Prostate gland (tissue), 2 donors: ENCODE results near the gene ARID4A. TPM values are rescaled to one million over a fixed set of nuclear protein-coding genes. Genes with fewer than 3 reads are reported as not detected.

Experiments
- DNase-seq: peaks from one replicate; pipeline ENCODE4 v3.0.0-alpha.2; 2019; ENCODE audit warnings: low spot score
- H3K27ac ChIP-seq, 2 donors: fragments of 200-600 bp; sonication (generic); 2 replicates each; pipeline ENCODE4 v1.5.1; 2017 to 2019
- H3K27me3 ChIP-seq: fragments of 200-600 bp; sonication (generic); replicated peaks from 2 replicates; pipeline ENCODE4 v1.5.1; 2019; ENCODE audit not compliant: insufficient read depth
- H3K36me3 ChIP-seq, 2 donors: fragments of 200-600 bp; sonication (generic); 1 replicate in 1 of 2; 2 replicates in 1 of 2; pipeline versions ENCODE4 v1.5.1 to v1.8.1; 2017 to 2019
- H3K4me1 ChIP-seq: fragments of 200-600 bp; sonication (generic); replicated peaks from 2 replicates; pipeline ENCODE4 v1.5.1; 2019
- H3K4me3 ChIP-seq, 2 donors: fragments of 200-600 bp; sonication (generic); 2 replicates each; pipeline ENCODE4 v1.5.1; 2017 to 2019
- H3K9me3 ChIP-seq: fragments of 200-600 bp; sonication (generic); 2 replicates; pipeline ENCODE4 v1.5.1; 2017
- CTCF ChIP-seq, 4 experiments: fragments of 200-600 bp in 2 of 4; fragments of 450-650 bp in 2 of 4; sonication (generic) in 2 of 4; IDR thresholded peaks; 1 replicate in 3 of 4; 2 replicates in 1 of 4; pipeline ENCODE4 v1.5.1; 2016 to 2019; ENCODE audit warnings: antibody characterized with exemption in 4 of 4, mild to moderate bottlenecking in 2 of 4, moderate library complexity in 2 of 4
- POLR2A ChIP-seq: fragments of 450-650 bp; IDR thresholded peaks from one replicate; pipeline ENCODE4 v1.6.1; 2016; ENCODE audit warnings: antibody characterized with exemption, mild to moderate bottlenecking
- POLR2AphosphoS5 ChIP-seq: sonication (generic); formaldehyde crosslinking; IDR thresholded peaks from one replicate; pipeline ENCODE4 v1.6.1; 2017; ENCODE audit warnings: antibody characterized with exemption
- WGBS: methylation state at CpG from one replicate; pipeline ENCODE4 v1.1.5; 2018; 5-methylcytosine and 5-hydroxymethylcytosine counted together
- intact Hi-C: fragments of 100-400 bp; cut with DNase I; formaldehyde crosslinking; loops from one replicate; pipeline ENCODE4 v1.14.2; 2022
- total RNA-seq, 2 donors: library from RNA; depleted of rRNA; stranded (reverse); fragments of >200 nt; gene quantifications; one replicate each; pipeline ENCODE4 v1.1.0, GENCODE V29; 2016

ARID4A gene
- total RNA-seq, 2 donors from 2014 or later, result 10.0 to 14.8 TPM

GRCh38 chr14:58270628-58271027, 27.7 kb upstream of the ARID4A start:
- 76% methylated on average over 2 of the region's 2 CpGs for WGBS
- H3K27ac ChIP-seq, result no peak overlapping the region
- DNase-seq, result no peak
- H3K9me3 ChIP-seq, result no peaks in the 10 kb centered on the region
- H3K4me3 ChIP-seq, result no peak overlapping the region
- H3K27me3 ChIP-seq, result no peaks in the 10 kb centered on the region
- intact Hi-C loops, result no loop called here
- TF ChIP-seq CTCF (IDR thresholded peaks at IDR 0.05) (no peak), POLR2AphosphoS5 (no peak), POLR2A (no peak)
- no peaks in the 10 kb centered on the region for H3K4me1 ChIP-seq
- peaks cover 6 to 8% of the 10 kb centered on the region in 2 donors for H3K36me3 ChIP-seq

GRCh38 chr14:58272588-58273372, 25.6 kb upstream of the ARID4A start:
- peaks cover 6 to 8% of the 10 kb centered on the region in 2 donors for H3K36me3 ChIP-seq
- TF ChIP-seq POLR2AphosphoS5 (peak; percentile 8), POLR2A (no peak)
- no peak overlapping the region for H3K27ac ChIP-seq
- no peaks in the 10 kb centered on the region for H3K4me1 ChIP-seq
- intact Hi-C loops, result no loop called here
- WGBS, result 66% methylated on average over 4 of the region's 4 CpGs
- no peak overlapping the region for H3K4me3 ChIP-seq
- DNase-seq, result no peak
- no peaks in the 10 kb centered on the region for H3K27me3 ChIP-seq
- H3K9me3 ChIP-seq, result no peaks in the 10 kb centered on the region

- intact Hi-C loops, result no loop called here
- H3K9me3 ChIP-seq, result no peaks in the 10 kb centered on the region
- H3K36me3 ChIP-seq, result peaks cover 0 to 6% of the 10 kb centered on the region in 2 donors
- no peak overlapping the region for H3K4me3 ChIP-seq
- H3K27ac ChIP-seq, result no peak overlapping the region
- no peaks in the 10 kb centered on the region for H3K27me3 ChIP-seq
- no peak for DNase-seq
- TF ChIP-seq CTCF (IDR thresholded peaks at IDR 0.05) (no peak), POLR2AphosphoS5 (no peak), POLR2A (no peak)
- no peaks in the 10 kb centered on the region for H3K4me1 ChIP-seq
Observed at GRCh38 chr14:58274881-58275280, 23.5 kb upstream of the ARID4A start.

- peaks cover 0 to 6% of the 10 kb centered on the region in 2 donors for H3K36me3 ChIP-seq
- 82% methylated on average over 2 of the region's 2 CpGs for WGBS
Observed at GRCh38 chr14:58275527-58276190, 22.7 kb upstream of the ARID4A start.

GRCh38 chr14:58276208-58276607, 22.1 kb upstream of the ARID4A start:
- TF ChIP-seq CTCF (IDR thresholded peaks at IDR 0.05) (no peak), POLR2AphosphoS5 (no peak), POLR2A (no peak)
- Histone ChIP-seq H3K4me3 (no peak overlapping the region), H3K27ac (no peak overlapping the region), H3K36me3 (peaks cover 0 to 6% of the 10 kb centered on the region in 2 donors), H3K9me3 (no peaks in the 10 kb centered on the region), H3K27me3 (no peaks in the 10 kb centered on the region), H3K4me1 (no peaks in the 10 kb centered on the region)
- intact Hi-C loops, result no loop called here
- DNase-seq, result no peak
- 74% methylated on average over 1 of the region's 1 CpG for WGBS

More at GRCh38 chr14:58275527-58276190, 22.7 kb upstream of the ARID4A start:
- no peaks in the 10 kb centered on the region for H3K27me3 ChIP-seq
- no peak for TF ChIP-seq CTCF (IDR thresholded peaks at IDR 0.05)
- H3K4me1 ChIP-seq, result no peaks in the 10 kb centered on the region
- no peak overlapping the region for H3K27ac ChIP-seq
- no peaks in the 10 kb centered on the region for H3K9me3 ChIP-seq
- no peak overlapping the region for H3K4me3 ChIP-seq
- DNase-seq, result no peak
- intact Hi-C loops, result no loop called here
